Measurements from ENCODE around the gene CALU. TPM values are rescaled to one million over a fixed set of nuclear protein-coding genes. Genes with fewer than 3 reads are reported as not detected.

Gene CALU
- total and polyA plus RNA-seq, 2 donors (not counting 1 experiment from before 2014, with no cell fraction given): 5.1 to 11.2 TPM

- no peak for ATAC-seq (ENCODE audit: low read depth)
- Mint-ChIP-seq H3K9me3 (ENCODE audit: insufficient read depth) (no peaks in the 10 kb centered on the region), H3K27me3 (peaks cover 20% of the 10 kb centered on the region), H3K4me1 (no peaks in the 10 kb centered on the region), H3K27ac (no peak overlapping the region), H3K4me3 (no peak overlapping the region)
- ChIA-PET CTCF (interaction anchor here (0.6 kb wide), 1 partner anchor 552 kb away, joined by 3 read pairs; no protein-coding TSS in a partner anchor), POLR2A (interaction anchor here (0.7 kb wide), 1 partner anchor 1181 kb away, joined by 3 read pairs; no protein-coding TSS in a partner anchor)
- Histone ChIP-seq H2AFZ (ENCODE audit: insufficient read depth, low read depth, low read length, poor library complexity, severe bottlenecking) (no peak overlapping the region), H3K27me3 (replicated peaks in 1 of 4; ENCODE audit: control extremely low read depth in 1 of 4, control insufficient read depth in 3 of 4, insufficient read depth in 4 of 4, low read length in 3 of 4) (peaks cover 0 to 13% (median 1%) of the 10 kb centered on the region in 4 experiments), H3K36me3 (replicated peaks in 1 of 2; ENCODE audit: control extremely low read depth in 1 of 2, control insufficient read depth in 1 of 2, extremely low read depth in 1 of 2, insufficient read depth in 2 of 2, low read length in 1 of 2) (no peaks in the 10 kb centered on the region), H3K4me1 (ENCODE audit: control insufficient read depth in 2 of 2, insufficient read depth in 2 of 2, low read length in 2 of 2) (no peaks in the 10 kb centered on the region), H3K4me2 (replicated peaks; ENCODE audit: low read depth, low read length, poor library complexity, severe bottlenecking) (no peak overlapping the region), H3K9me3 (ENCODE audit: control extremely low read depth in 1 of 3, control insufficient read depth in 2 of 3, insufficient read depth in 1 of 3, low read length in 2 of 3) (no peaks in the 10 kb centered on the region), H3K79me2 (ENCODE audit: control insufficient read depth, insufficient read depth, low read length) (no peaks in the 10 kb centered on the region), H3K4me3 (ENCODE audit: control extremely low read depth in 1 of 5, extremely low read depth in 1 of 5, insufficient read depth in 1 of 5, low read depth in 2 of 5, low read length in 4 of 5) (no peak overlapping the region), H4K20me1 (ENCODE audit: control insufficient read depth, insufficient read depth, low read length, poor library complexity, severe bottlenecking) (no peaks in the 10 kb centered on the region), H3K27ac (ENCODE audit: low read length in 2 of 2) (no peak overlapping the region), H3K9ac (ENCODE audit: low read length) (no peak overlapping the region)
- DNase-seq: no peak
- intact Hi-C loops (cut with micrococcal nuclease): no loop called here
- WGBS (ENCODE audit: insufficient coverage): no CpG with 5 or more reads among the region's 6 CpGs
- TF ChIP-seq CTCF (IDR thresholded peaks at IDR 0.05): no peak
- no peak for TF ChIP-seq EZH2 (IDR thresholded peaks at IDR 0.05; ENCODE audit: borderline replicate concordance, insufficient read depth, low read depth, low read length, poor library complexity, severe bottlenecking)
Observed at GRCh38 chr7:128718967-128719642, 20.1 kb upstream of the CALU start.

- Histone ChIP-seq H3K36me3 (replicated peaks in 1 of 2; ENCODE audit: control extremely low read depth in 1 of 2, control insufficient read depth in 1 of 2, extremely low read depth in 1 of 2, insufficient read depth in 2 of 2, low read length in 1 of 2) (no peaks in the 10 kb centered on the region), H3K27ac (ENCODE audit: low read length in 2 of 2) (no peak overlapping the region), H3K27me3 (replicated peaks in 1 of 4; ENCODE audit: control extremely low read depth in 1 of 4, control insufficient read depth in 3 of 4, insufficient read depth in 4 of 4, low read length in 3 of 4) (no peaks in the 10 kb centered on the region), H3K9me3 (ENCODE audit: control extremely low read depth in 1 of 3, control insufficient read depth in 2 of 3, insufficient read depth in 1 of 3, low read length in 2 of 3) (peaks cover 0 to 5% (median 0%) of the 10 kb centered on the region in 3 donors), H2AFZ (ENCODE audit: insufficient read depth, low read depth, low read length, poor library complexity, severe bottlenecking) (no peak overlapping the region), H3K9ac (ENCODE audit: low read length) (no peak overlapping the region), H3K4me3 (ENCODE audit: control extremely low read depth in 1 of 5, extremely low read depth in 1 of 5, insufficient read depth in 1 of 5, low read depth in 2 of 5, low read length in 4 of 5) (no peak overlapping the region), H3K4me1 (ENCODE audit: control insufficient read depth in 2 of 2, insufficient read depth in 2 of 2, low read length in 2 of 2) (peaks cover 0 to 5% of the 10 kb centered on the region in 2 donors), H3K79me2 (ENCODE audit: control insufficient read depth, insufficient read depth, low read length) (no peaks in the 10 kb centered on the region), H4K20me1 (ENCODE audit: control insufficient read depth, insufficient read depth, low read length, poor library complexity, severe bottlenecking) (no peaks in the 10 kb centered on the region), H3K4me2 (replicated peaks; ENCODE audit: low read depth, low read length, poor library complexity, severe bottlenecking) (no peak overlapping the region)
- ATAC-seq (ENCODE audit: low read depth): no peak
- Mint-ChIP-seq H3K4me1 (no peaks in the 10 kb centered on the region), H3K9me3 (ENCODE audit: insufficient read depth) (no peaks in the 10 kb centered on the region), H3K4me3 (no peak overlapping the region), H3K27ac (no peak overlapping the region), H3K27me3 (peaks cover 8% of the 10 kb centered on the region)
- ChIA-PET CTCF (no interaction called here), POLR2A (no interaction called here)
- no peak for TF ChIP-seq CTCF (IDR thresholded peaks at IDR 0.05)
- TF ChIP-seq EZH2 (IDR thresholded peaks at IDR 0.05; ENCODE audit: borderline replicate concordance, insufficient read depth, low read depth, low read length, poor library complexity, severe bottlenecking): no peak
- intact Hi-C loops (cut with micrococcal nuclease): no loop called here
- no peak for DNase-seq
Observed at GRCh38 chr7:128721376-128721775, 17.8 kb upstream of the CALU start.

Measured in B cell (primary cell).